Lung (tissue), 12 donors: Measurements from ENCODE around the gene CNNM4. TPM values are rescaled to one million over a fixed set of nuclear protein-coding genes. Genes with fewer than 3 reads are reported as not detected.

ENCODE experiments used
- ATAC-seq: fragments of 200-7000 bp; cut with Tn5 transposase; one replicate; pipeline ENCODE4 v1.9.1; 2020; ENCODE audit warnings: moderate number of reproducible peaks; ENCODE audit not compliant: insufficient read depth, low FRiP score
- DNase-seq, 3 donors: peaks; one replicate each; pipeline ENCODE4 v3.0.0-alpha.2; 2013 to 2017
- H3K27ac ChIP-seq, 2 donors: one replicate each; pipeline ENCODE4 v1.5.1; 2013; ENCODE audit warnings: mild to moderate bottlenecking in 2 of 2, moderate library complexity in 2 of 2, control low read depth in 1 of 2, inconsistent platforms in 1 of 2, low read depth in 1 of 2, low read length in 1 of 2
- H3K27me3 ChIP-seq, 3 donors: one replicate each; pipeline ENCODE4 v1.5.1; 2013; ENCODE audit warnings: low read length in 2 of 3; ENCODE audit not compliant: control insufficient read depth in 3 of 3, insufficient read depth in 3 of 3
- H3K36me3 ChIP-seq, 4 donors: one replicate each; pipeline ENCODE4 v1.5.1; 2013; ENCODE audit warnings: low read length in 4 of 4, mild to moderate bottlenecking in 1 of 4, moderate library complexity in 1 of 4; ENCODE audit not compliant: control insufficient read depth in 4 of 4, insufficient read depth in 4 of 4
- H3K4me1 ChIP-seq, 5 donors: one replicate each; pipeline ENCODE4 v1.5.1; 2013; ENCODE audit warnings: low read length in 5 of 5, mild to moderate bottlenecking in 2 of 5, moderate library complexity in 1 of 5; ENCODE audit not compliant: control insufficient read depth in 5 of 5, insufficient read depth in 5 of 5
- H3K4me3 ChIP-seq: one replicate; pipeline ENCODE4 v1.5.1; 2013; ENCODE audit warnings: mild to moderate bottlenecking, control low read depth, moderate library complexity
- H3K9ac ChIP-seq, 2 donors: one replicate each; pipeline ENCODE4 v1.5.1; 2013; ENCODE audit warnings: low read length in 2 of 2, control low read depth in 1 of 2; ENCODE audit not compliant: insufficient read depth in 1 of 2
- H3K9me3 ChIP-seq, 4 donors: one replicate each; pipeline ENCODE4 v1.5.1; 2013; ENCODE audit warnings: low read length in 3 of 4, mild to moderate bottlenecking in 1 of 4, moderate library complexity in 1 of 4; ENCODE audit not compliant: control insufficient read depth in 4 of 4, insufficient read depth in 3 of 4
- WGBS, 2 donors: extraction: QIAGEN DNeasy Blood & Tissue Kit; methylation state at CpG; one replicate each; pipeline ENCODE4 v1.1.7; 2013; 5-methylcytosine and 5-hydroxymethylcytosine counted together
- polyA plus RNA-seq, 2 donors: library from polyadenylated mRNA; stranded (reverse); fragments of 200-250 nt; gene quantifications; one replicate each; pipeline ENCODE4 v1.2.1, GENCODE V29; 2013
- total RNA-seq, 2 donors: library from RNA; depleted of rRNA in 1 of 2; stranded (reverse); fragments of >200 nt in 1 of 2; gene quantifications; one replicate each; pipeline ENCODE4 v1.2.1, GENCODE V29; 2014 to 2021
- TF ChIP-seq, protein P1 (sequence below): IDR thresholded peaks from 2 replicates; pipeline ENCODE4 v1.5.1; 2012; ENCODE audit warnings: mild to moderate bottlenecking; ENCODE audit errors: control extremely low read depth, extremely low read depth
- donor health status: control.
- donor health status: control.
- donor health status: Bipolar disorder and iron deficiency.
- donor health status: healthy.
- donor health status: DM: yes; HTN: yes; CAD: no.

CNNM4 gene
- total and polyA plus RNA-seq, 4 donors: 4.0 to 19.8 (median 12.3) TPM

DNA sequence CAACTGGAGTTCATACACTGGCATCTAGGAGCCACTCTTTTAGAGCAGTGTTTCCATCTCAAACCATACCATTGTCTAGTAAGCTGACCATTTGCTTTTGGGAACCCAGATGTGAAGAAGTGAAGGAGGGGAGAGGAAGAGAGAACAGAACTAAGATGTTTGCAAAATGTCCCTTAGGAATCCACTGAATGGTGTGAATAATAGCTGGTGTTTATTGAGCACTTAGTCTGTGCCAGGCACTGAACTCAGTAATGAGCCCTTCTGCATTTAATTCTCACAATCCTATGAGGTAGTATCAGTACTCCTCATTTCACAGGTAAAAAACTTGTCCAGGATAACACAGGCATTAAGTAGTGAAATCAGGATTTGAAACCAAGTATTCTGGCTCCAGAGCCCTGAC lies 44.3 kb upstream of the CNNM4 start:
- no peak for DNase-seq
- H3K4me1 ChIP-seq: no peaks in the 10 kb centered on the region
- ATAC-seq: no peak
- no peak overlapping the region for H3K4me3 ChIP-seq
- H3K9me3 ChIP-seq: no peaks in the 10 kb centered on the region
- TF ChIP-seq, protein P1, sequence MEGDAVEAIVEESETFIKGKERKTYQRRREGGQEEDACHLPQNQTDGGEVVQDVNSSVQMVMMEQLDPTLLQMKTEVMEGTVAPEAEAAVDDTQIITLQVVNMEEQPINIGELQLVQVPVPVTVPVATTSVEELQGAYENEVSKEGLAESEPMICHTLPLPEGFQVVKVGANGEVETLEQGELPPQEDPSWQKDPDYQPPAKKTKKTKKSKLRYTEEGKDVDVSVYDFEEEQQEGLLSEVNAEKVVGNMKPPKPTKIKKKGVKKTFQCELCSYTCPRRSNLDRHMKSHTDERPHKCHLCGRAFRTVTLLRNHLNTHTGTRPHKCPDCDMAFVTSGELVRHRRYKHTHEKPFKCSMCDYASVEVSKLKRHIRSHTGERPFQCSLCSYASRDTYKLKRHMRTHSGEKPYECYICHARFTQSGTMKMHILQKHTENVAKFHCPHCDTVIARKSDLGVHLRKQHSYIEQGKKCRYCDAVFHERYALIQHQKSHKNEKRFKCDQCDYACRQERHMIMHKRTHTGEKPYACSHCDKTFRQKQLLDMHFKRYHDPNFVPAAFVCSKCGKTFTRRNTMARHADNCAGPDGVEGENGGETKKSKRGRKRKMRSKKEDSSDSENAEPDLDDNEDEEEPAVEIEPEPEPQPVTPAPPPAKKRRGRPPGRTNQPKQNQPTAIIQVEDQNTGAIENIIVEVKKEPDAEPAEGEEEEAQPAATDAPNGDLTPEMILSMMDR: no peak
- peaks cover 5 to 31% (median 16%) of the 10 kb centered on the region in 4 donors for H3K36me3 ChIP-seq
- no peak overlapping the region for H3K9ac ChIP-seq
- no peaks in the 10 kb centered on the region for H3K27me3 ChIP-seq
- no peak overlapping the region for H3K27ac ChIP-seq

DNA sequence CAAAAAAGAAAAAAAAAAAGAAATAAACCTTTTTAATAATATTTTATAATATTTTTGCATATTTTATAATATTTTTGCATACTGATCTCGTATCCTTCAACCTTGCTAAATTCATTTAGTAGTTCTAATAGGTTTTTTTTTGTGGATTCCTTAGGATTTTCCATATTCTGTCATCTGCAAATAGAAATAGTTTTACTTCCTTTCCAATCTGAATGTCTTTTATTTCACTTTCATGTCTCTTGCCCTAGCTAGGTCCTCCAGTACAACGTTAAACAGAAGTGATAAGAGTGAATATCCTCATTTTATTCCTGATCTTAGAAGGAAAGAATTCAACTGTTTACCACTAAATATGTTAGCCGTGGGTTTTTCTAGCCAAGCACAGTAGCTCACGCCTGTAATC lies 34.6 kb upstream of the CNNM4 start:
- Histone ChIP-seq H3K9ac (no peak overlapping the region), H3K4me1 (no peaks in the 10 kb centered on the region), H3K27me3 (no peaks in the 10 kb centered on the region), H3K4me3 (no peak overlapping the region), H3K36me3 (peaks cover 12 to 21% (median 20%) of the 10 kb centered on the region in 4 donors), H3K27ac (no peak overlapping the region), H3K9me3 (no peaks in the 10 kb centered on the region)
- WGBS, 2 donors: 86 to 93% methylated on average over 4 of the region's 4 CpGs
- TF ChIP-seq, protein P1: no peak
- ATAC-seq (no peak), DNase-seq (no peak)

DNA sequence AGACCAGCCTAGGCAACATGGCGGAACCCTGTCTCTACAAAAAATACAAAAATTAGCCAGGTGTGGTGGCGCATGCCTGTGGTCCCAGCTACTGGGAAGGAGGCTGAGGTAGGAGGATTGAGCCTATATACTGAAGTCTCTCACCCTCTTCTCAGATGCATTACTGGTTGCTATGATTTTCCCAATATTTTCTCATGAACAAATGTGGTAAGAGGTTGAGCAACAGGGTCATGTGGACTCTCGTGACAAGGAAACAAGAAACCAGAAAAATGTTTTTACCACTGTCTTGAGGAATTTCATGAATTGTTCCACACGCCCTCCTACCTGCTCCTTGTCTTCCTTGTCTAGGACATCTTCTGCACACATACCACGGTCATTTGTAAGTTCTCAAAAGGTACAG lies 33.3 kb upstream of the CNNM4 start:
- H3K9ac ChIP-seq: no peak overlapping the region
- WGBS, 2 donors: 70 to 77% methylated on average over 5 of the region's 5 CpGs
- DNase-seq: no peak
- TF ChIP-seq, protein P1: no peak
- no peaks in the 10 kb centered on the region for H3K4me1 ChIP-seq
- H3K27ac ChIP-seq: no peak overlapping the region
- no peaks in the 10 kb centered on the region for H3K27me3 ChIP-seq
- no peak for ATAC-seq
- no peak overlapping the region for H3K4me3 ChIP-seq
- no peaks in the 10 kb centered on the region for H3K9me3 ChIP-seq
- H3K36me3 ChIP-seq: peaks cover 17 to 29% (median 19%) of the 10 kb centered on the region in 4 donors

DNA sequence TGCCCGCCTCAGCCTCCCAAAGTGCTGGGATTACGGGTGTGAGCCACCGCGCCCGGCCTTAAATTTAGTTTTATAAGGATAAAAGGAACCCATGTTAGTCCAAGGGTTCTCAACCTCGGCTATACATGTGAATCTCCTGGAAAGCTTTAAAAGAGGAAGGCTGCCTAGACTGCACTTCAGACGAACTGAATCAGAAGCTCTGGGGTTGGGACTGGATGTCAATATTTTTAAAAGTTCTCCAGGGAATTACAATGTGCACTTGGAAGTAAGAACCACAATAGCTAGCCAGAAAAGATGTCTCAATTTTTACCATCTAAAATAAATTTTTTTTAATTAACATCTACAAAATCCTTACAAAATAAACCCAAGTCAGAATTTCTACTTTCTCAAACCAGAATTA lies 31.0 kb upstream of the CNNM4 start:
- Histone ChIP-seq H3K9ac (no peak overlapping the region), H3K27me3 (no peaks in the 10 kb centered on the region), H3K27ac (no peak overlapping the region), H3K9me3 (no peaks in the 10 kb centered on the region), H3K36me3 (peaks cover 24 to 44% (median 33%) of the 10 kb centered on the region in 4 donors), H3K4me1 (peaks cover 0 to 13% (median 0%) of the 10 kb centered on the region in 5 donors), H3K4me3 (no peak overlapping the region)
- TF ChIP-seq, protein P1: no peak
- 93 to 99% methylated on average over 7 of the region's 7 CpGs for WGBS, 2 donors
- ATAC-seq (no peak), DNase-seq (no peak)
